ENCODE data around the gene DYSF.

- TF ChIP-seq CTCF (conservative IDR thresholded peaks at IDR 0.05; ENCODE audit: low read length) (no peak), EZH2phosphoT487 (IDR thresholded peaks at IDR 0.05; ENCODE audit: borderline replicate concordance) (no peak)
Measured at GRCh38 chr2:71610671-71611070, 157.3 kb downstream of the DYSF start.
